IMR-90 (cell line): Measurements from ENCODE around the gene UNC93B1. TPM values are rescaled to one million over a fixed set of nuclear protein-coding genes. Genes with fewer than 3 reads are reported as not detected.

Experiments
- ATAC-seq: fragments of 200-7000 bp; cut with Tn5 transposase; 2 replicates; pipeline ENCODE4 v1.9.1; 2020; ENCODE audit warnings: low read depth, mild to moderate bottlenecking, moderate library complexity
- BruUV-seq: library from RNA; stranded (reverse); fragments of 400-500 nt; replicated peaks from 2 replicates; lab custom pipeline; 2021; lab: Mats Ljungman, UMichigan
- CTCF ChIA-PET: fragments of 300-600 bp; formaldehyde crosslinking; extraction: SDS; loops from one replicate; lab custom pipeline; 2021; ENCODE audit warnings: antibody characterized with exemption; lab: Yijun Ruan, JAX
- POLR2A ChIA-PET: fragments of 300-600 bp; sonication (Branson Sonifier 250); formaldehyde crosslinking; loops from one replicate; lab custom pipeline; 2022; ENCODE audit warnings: antibody characterized with exemption; ENCODE audit not compliant: unreplicated experiment; lab: Charles Lee
- DNase-seq: peaks from one replicate; pipeline ENCODE4 v3.0.0; 2013
- H2AFZ ChIP-seq: replicated peaks from 2 replicates; pipeline ENCODE3; 2013; ENCODE audit warnings: low read length, mild to moderate bottlenecking; ENCODE audit not compliant: poor library complexity
- H2AK5ac ChIP-seq: 2 replicates; pipeline ENCODE4 v1.6.1; 2013; ENCODE audit warnings: low read depth, low read length, inconsistent platforms
- H2AK9ac ChIP-seq: replicated peaks from 2 replicates; pipeline ENCODE3; 2013; ENCODE audit warnings: mild to moderate bottlenecking, low read depth, low read length, moderate library complexity; ENCODE audit not compliant: poor library complexity
- H2BK120ac ChIP-seq: 2 replicates; pipeline ENCODE4 v1.6.1; 2013; ENCODE audit warnings: low read depth, low read length, inconsistent platforms
- H2BK15ac ChIP-seq: 3 replicates; pipeline ENCODE4 v1.6.1; 2013; ENCODE audit warnings: low read depth, low read length, inconsistent platforms
- H2BK20ac ChIP-seq: 2 replicates; pipeline ENCODE4 v1.6.1; 2013; ENCODE audit warnings: low read depth, mild to moderate bottlenecking, inconsistent platforms, low read length, moderate library complexity
- H2BK5ac ChIP-seq: 2 replicates; pipeline ENCODE4 v1.6.1; 2013; ENCODE audit warnings: mild to moderate bottlenecking, low read depth, low read length, inconsistent platforms; ENCODE audit not compliant: poor library complexity, severe bottlenecking
- H3K14ac ChIP-seq: replicated peaks from 2 replicates; pipeline ENCODE4 v1.6.1; 2013; ENCODE audit warnings: low read depth, low read length, inconsistent platforms
- H3K18ac ChIP-seq: 2 replicates; pipeline ENCODE4 v1.6.1; 2013; ENCODE audit warnings: low read depth, low read length, control low read depth
- H3K23ac ChIP-seq: 2 replicates; pipeline ENCODE4 v1.6.1; 2013; ENCODE audit warnings: low read depth, low read length, inconsistent platforms
- H3K27ac ChIP-seq: 2 replicates; pipeline ENCODE4 v1.5.1; 2013; ENCODE audit warnings: mild to moderate bottlenecking, control low read depth, low read length; ENCODE audit not compliant: insufficient read depth
- H3K27me3 ChIP-seq: 2 replicates; pipeline ENCODE4 v1.6.1; 2013; ENCODE audit warnings: low read length; ENCODE audit not compliant: control insufficient read depth, insufficient read depth
- H3K36me3 ChIP-seq: 2 replicates; pipeline ENCODE4 v1.6.1; 2013; ENCODE audit warnings: low read length, mixed read lengths; ENCODE audit not compliant: control insufficient read depth, insufficient read depth
- H3K4ac ChIP-seq: 2 replicates; pipeline ENCODE4 v1.6.1; 2013; ENCODE audit warnings: low read depth, low read length, inconsistent platforms
- H3K4me1 ChIP-seq: 2 replicates; pipeline ENCODE4 v1.6.1; 2013; ENCODE audit warnings: low read length, mixed read lengths; ENCODE audit not compliant: control insufficient read depth, insufficient read depth
- H3K4me2 ChIP-seq: 2 replicates; pipeline ENCODE4 v1.6.1; 2013; ENCODE audit warnings: low read depth, mild to moderate bottlenecking, control low read depth, low read length, moderate library complexity
- H3K4me3 ChIP-seq: 2 replicates; pipeline ENCODE4 v1.5.1; 2013; ENCODE audit warnings: low read depth, mild to moderate bottlenecking, control low read depth, low read length, moderate library complexity; ENCODE audit not compliant: insufficient read depth
- H3K56ac ChIP-seq: 2 replicates; pipeline ENCODE4 v1.6.1; 2013; ENCODE audit warnings: low read length, inconsistent platforms; ENCODE audit not compliant: insufficient read depth; ENCODE audit errors: extremely low read depth
- H3K79me1 ChIP-seq, 2 experiments: 2 replicates each; pipeline ENCODE4 v1.6.1; 2013; ENCODE audit warnings: low read length in 2 of 2, inconsistent platforms in 1 of 2, low read depth in 1 of 2
- H3K9ac ChIP-seq: 2 replicates; pipeline ENCODE4 v1.6.1; 2013; ENCODE audit warnings: low read depth, low read length, control low read depth
- H3K9me1 ChIP-seq: 2 replicates; pipeline ENCODE4 v1.6.1; 2013; ENCODE audit warnings: low read length, inconsistent platforms; ENCODE audit not compliant: insufficient read depth
- H3K9me3 ChIP-seq: 2 replicates; pipeline ENCODE4 v1.6.1; 2013; ENCODE audit warnings: low read length; ENCODE audit not compliant: control insufficient read depth, insufficient read depth
- H4K20me1 ChIP-seq: 2 replicates; pipeline ENCODE4 v1.6.1; 2013; ENCODE audit warnings: low read length, inconsistent platforms; ENCODE audit not compliant: insufficient read depth
- H4K5ac ChIP-seq: 2 replicates; pipeline ENCODE4 v1.6.1; 2013; ENCODE audit warnings: mild to moderate bottlenecking, low read depth, low read length, control low read depth
- H4K8ac ChIP-seq, 2 experiments: 2 replicates each; pipeline ENCODE4 v1.6.1; 2013; ENCODE audit warnings: low read depth in 2 of 2, low read length in 2 of 2, control low read depth in 1 of 2, inconsistent platforms in 1 of 2
- H4K91ac ChIP-seq: 2 replicates; pipeline ENCODE4 v1.6.1; 2013; ENCODE audit warnings: low read depth, low read length, inconsistent platforms; ENCODE audit not compliant: insufficient read depth
- BHLHE40 ChIP-seq: fragments of 150-350 bp; IDR thresholded peaks from 2 replicates; pipeline ENCODE4 v1.6.1; 2016; ENCODE audit warnings: mild to moderate bottlenecking, low read depth, low read length
- CEBPB ChIP-seq: IDR thresholded peaks from 2 replicates; pipeline ENCODE4 v1.6.1; 2012; ENCODE audit warnings: low read depth, low read length, improper control_type of control experiment
- CHD1 ChIP-seq: IDR thresholded peaks from 2 replicates; pipeline ENCODE4 v1.6.1; 2012; ENCODE audit warnings: low read depth, low read length, improper control_type of control experiment
- FOS ChIP-seq: fragments of 150-350 bp; IDR thresholded peaks from 2 replicates; pipeline ENCODE4 v1.6.1; 2016; ENCODE audit warnings: low read depth, low read length
- MAFK ChIP-seq: IDR thresholded peaks from 2 replicates; pipeline ENCODE4 v1.6.1; 2012; ENCODE audit warnings: low read depth, low read length, improper control_type of control experiment
- MXI1 ChIP-seq: IDR thresholded peaks from 2 replicates; pipeline ENCODE4 v1.6.1; 2012; ENCODE audit warnings: low read depth, mild to moderate bottlenecking, low read length, moderate library complexity, borderline replicate concordance
- POLR2A ChIP-seq: IDR thresholded peaks from 2 replicates; pipeline ENCODE4 v1.6.1; 2012; ENCODE audit warnings: mild to moderate bottlenecking, low read depth, low read length
- RCOR1 ChIP-seq: IDR thresholded peaks from 2 replicates; pipeline ENCODE4 v1.6.1; 2012; ENCODE audit warnings: mild to moderate bottlenecking, low read length, improper control_type of control experiment; ENCODE audit not compliant: insufficient replicate concordance
- RFX5 ChIP-seq: IDR thresholded peaks from 2 replicates; pipeline ENCODE4 v1.8.0; 2012; ENCODE audit warnings: low read depth, mild to moderate bottlenecking, low read length, moderate library complexity
- WGBS, 2 experiments: methylation state at CpG; one replicate each; pipeline versions ENCODE4 v1.1.5 to v1.1.7; 2013; ENCODE audit warnings: missing lambda C conversion rate in 2 of 2; ENCODE audit not compliant: insufficient read length in 1 of 2; ENCODE audit errors: extremely low coverage in 2 of 2; 5-methylcytosine and 5-hydroxymethylcytosine counted together
- dilution Hi-C: fragments of 300-500 bp; cut with HindIII; formaldehyde crosslinking; loops from one replicate; pipeline ENCODE4 v1.14.3; 2018; ENCODE audit warnings: low sequenced_read_pairs; ENCODE audit not compliant: unreplicated experiment
- in situ Hi-C: fragments of 300-500 bp; cut with MboI; formaldehyde crosslinking; loops from 3 replicates; pipeline ENCODE4 v1.14.3; 2019; ENCODE audit warnings: low sequenced_read_pairs, inconsistent platforms, mixed read lengths
- intact Hi-C: fragments of 100-400 bp; cut with micrococcal nuclease; formaldehyde crosslinking; loops from 2 replicates; pipeline ENCODE4 v1.10.0; 2022
- polyA plus RNA-seq, 3 experiments: library from polyadenylated mRNA; depleted of rRNA; stranded (reverse); fragments of >200 nt; gene quantifications; 2 replicates each; pipeline ENCODE4 v1.2.3, GENCODE V29; 2012; ENCODE audit warnings: low replicate concordance in 1 of 3
- total RNA-seq: library from RNA; depleted of rRNA; stranded (reverse); fragments of >200 nt; gene quantifications from 2 replicates; pipeline ENCODE4 v1.2.3, GENCODE V29; 2012
- TF ChIP-seq, protein P1 (sequence below): conservative IDR thresholded peaks from 2 replicates; pipeline ENCODE4 v1.5.1; 2012; ENCODE audit warnings: mild to moderate bottlenecking, low read depth, low read length, improper control_type of control experiment
- TF ChIP-seq, protein P2 (sequence below): fragments of 150-350 bp; IDR thresholded peaks from 2 replicates; pipeline ENCODE4 v1.6.1; 2016; ENCODE audit warnings: low read depth, mild to moderate bottlenecking, low read length, moderate library complexity, borderline replicate concordance

UNC93B1 gene
- total and polyA plus RNA-seq, 2 of the 4 experiments (the other 2 are of a cell fraction), result 10.9 to 19.2 TPM

DNA sequence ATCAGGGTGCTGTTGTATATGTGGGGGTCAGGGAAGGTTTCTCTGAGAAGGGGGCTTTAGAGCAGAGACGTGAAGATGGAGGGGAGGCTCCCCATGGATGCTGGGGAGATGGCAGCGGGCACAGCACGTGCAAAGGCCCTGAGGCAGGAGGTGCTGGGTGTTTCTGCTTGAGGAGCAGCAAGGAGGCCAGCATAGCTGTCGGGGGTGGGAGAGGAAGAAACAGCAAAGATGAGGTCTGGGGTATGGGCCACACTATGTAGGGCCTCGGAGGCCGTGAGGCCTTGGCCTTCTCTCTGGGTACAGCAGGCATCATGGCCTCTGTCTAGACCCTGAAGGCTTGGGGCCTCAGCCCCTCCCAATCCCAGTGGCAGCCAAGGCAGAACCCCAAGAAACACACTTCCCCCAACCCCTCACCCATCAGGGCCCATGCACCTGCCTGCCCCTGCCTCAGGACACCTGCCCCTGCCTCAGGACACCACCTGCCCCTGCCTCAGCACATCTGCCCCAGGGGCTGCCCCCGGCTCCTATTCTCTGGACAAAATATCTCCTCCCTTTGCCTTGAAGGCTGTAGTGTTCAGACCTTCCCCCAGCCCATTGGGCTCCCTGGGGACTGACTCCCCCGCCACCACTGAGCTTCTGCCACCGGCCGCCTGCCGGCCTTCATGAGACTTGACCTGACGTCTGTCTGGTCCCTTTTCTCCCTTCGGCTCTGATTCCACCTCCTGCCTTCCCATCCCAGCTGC, 12.4 kb upstream of the UNC93B1 start:
- no peak overlapping the region for H3K4me3 ChIP-seq
- no peak overlapping the region for H2BK5ac ChIP-seq
- peak overlapping the region; percentile 57 for H2AFZ ChIP-seq
- H3K9me1 ChIP-seq, result peaks cover 28% of the 10 kb centered on the region
- no peak for DNase-seq
- no peak overlapping the region for H2BK120ac ChIP-seq
- ATAC-seq, result no peak
- ChIA-PET CTCF (no interaction called here), POLR2A (no interaction called here)
- intact Hi-C loops (no loop called here), in situ Hi-C loops (no loop called here), dilution Hi-C loops (no loop called here)
- H3K18ac ChIP-seq, result no peak overlapping the region
- H2BK20ac ChIP-seq, result no peak overlapping the region; the same call in 1 of the 2 replicates
- no peak overlapping the region for H3K14ac ChIP-seq
- H3K9me3 ChIP-seq, result no peaks in the 10 kb centered on the region
- H3K27ac ChIP-seq, result no peak overlapping the region
- BruUV-seq, result no TSS peak
- H2AK9ac ChIP-seq, result peak overlapping the region; percentile 82
- no peaks in the 10 kb centered on the region for H3K27me3 ChIP-seq
- H3K56ac ChIP-seq, result no peak overlapping the region
- H3K36me3 ChIP-seq, result no peaks in the 10 kb centered on the region; the same call in 1 of the 2 replicates
- H3K4me2 ChIP-seq, result no peak overlapping the region
- TF ChIP-seq RFX5 (no peak), BHLHE40 (no peak), MXI1 (no peak), MAFK (no peak), RCOR1 (no peak), CHD1 (no peak), FOS (no peak), POLR2A (no peak), CEBPB (no peak)
- TF ChIP-seq, protein P1, sequence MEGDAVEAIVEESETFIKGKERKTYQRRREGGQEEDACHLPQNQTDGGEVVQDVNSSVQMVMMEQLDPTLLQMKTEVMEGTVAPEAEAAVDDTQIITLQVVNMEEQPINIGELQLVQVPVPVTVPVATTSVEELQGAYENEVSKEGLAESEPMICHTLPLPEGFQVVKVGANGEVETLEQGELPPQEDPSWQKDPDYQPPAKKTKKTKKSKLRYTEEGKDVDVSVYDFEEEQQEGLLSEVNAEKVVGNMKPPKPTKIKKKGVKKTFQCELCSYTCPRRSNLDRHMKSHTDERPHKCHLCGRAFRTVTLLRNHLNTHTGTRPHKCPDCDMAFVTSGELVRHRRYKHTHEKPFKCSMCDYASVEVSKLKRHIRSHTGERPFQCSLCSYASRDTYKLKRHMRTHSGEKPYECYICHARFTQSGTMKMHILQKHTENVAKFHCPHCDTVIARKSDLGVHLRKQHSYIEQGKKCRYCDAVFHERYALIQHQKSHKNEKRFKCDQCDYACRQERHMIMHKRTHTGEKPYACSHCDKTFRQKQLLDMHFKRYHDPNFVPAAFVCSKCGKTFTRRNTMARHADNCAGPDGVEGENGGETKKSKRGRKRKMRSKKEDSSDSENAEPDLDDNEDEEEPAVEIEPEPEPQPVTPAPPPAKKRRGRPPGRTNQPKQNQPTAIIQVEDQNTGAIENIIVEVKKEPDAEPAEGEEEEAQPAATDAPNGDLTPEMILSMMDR, result no peak
- TF ChIP-seq, protein P2, sequence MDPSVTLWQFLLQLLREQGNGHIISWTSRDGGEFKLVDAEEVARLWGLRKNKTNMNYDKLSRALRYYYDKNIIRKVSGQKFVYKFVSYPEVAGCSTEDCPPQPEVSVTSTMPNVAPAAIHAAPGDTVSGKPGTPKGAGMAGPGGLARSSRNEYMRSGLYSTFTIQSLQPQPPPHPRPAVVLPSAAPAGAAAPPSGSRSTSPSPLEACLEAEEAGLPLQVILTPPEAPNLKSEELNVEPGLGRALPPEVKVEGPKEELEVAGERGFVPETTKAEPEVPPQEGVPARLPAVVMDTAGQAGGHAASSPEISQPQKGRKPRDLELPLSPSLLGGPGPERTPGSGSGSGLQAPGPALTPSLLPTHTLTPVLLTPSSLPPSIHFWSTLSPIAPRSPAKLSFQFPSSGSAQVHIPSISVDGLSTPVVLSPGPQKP, result no peak
- H4K8ac ChIP-seq, result no peak overlapping the region; a peak in 1 of 4 replicates
- H2BK15ac ChIP-seq, result no peak overlapping the region
- no peak overlapping the region for H3K4ac ChIP-seq
- H3K23ac ChIP-seq, result no peak overlapping the region
- no peak overlapping the region for H3K9ac ChIP-seq
- H4K91ac ChIP-seq, result peak overlapping the region; percentile 22; the same call in 1 of the 2 replicates
- no peak overlapping the region for H4K5ac ChIP-seq
- no peak overlapping the region; the same call in 1 of the 2 replicates for H2AK5ac ChIP-seq
- peaks cover 18 to 34% of the 10 kb centered on the region in 2 experiments; a peak in 3 of 4 replicates for H3K79me1 ChIP-seq
- H4K20me1 ChIP-seq, result no peaks in the 10 kb centered on the region
- peaks cover 39% of the 10 kb centered on the region for H3K4me1 ChIP-seq
- WGBS, 2 experiments, result 92% methylated on average over 2 of the region's 13 CpGs; no CpG with 5 or more reads in 1 of the 2 experiments
